HG02623 (cell line): ENCODE data around the gene UBALD2.

ENCODE experiments used
- ATAC-seq: cut with Tn5 transposase; IDR thresholded peaks from one replicate; pipeline ENCODE4 v1.9.1; 2021; ENCODE audit warnings: moderate library complexity; ENCODE audit not compliant: unreplicated experiment

Gene UBALD2

DNA sequence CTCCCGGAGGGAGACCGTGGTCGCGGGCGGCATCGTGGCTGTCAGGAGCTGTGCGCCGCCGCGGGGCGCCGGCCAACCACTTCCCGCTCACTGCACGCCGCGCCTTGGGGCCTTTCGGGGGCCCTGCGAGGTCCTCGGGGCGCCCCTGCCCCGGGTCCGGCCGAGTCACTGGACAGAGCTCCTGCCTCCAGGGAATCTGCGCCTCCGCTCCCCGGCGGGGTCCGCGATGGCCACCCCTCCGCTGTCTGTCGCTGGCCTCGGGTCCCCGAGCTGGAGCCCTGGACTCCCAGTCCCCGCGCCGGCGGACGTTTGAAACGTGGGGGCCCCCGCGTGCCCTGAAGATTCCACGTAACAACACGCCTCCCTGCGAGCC, 42.8 kb downstream of the UBALD2 start, which contains the start of gene QRICH2:
TSS of gene QRICH2 (minus strand) at position 311 of the 373 bp plus-strand sequence. CDS start at position 33, 278 bp downstream.
- ATAC-seq, result no peak

DNA sequence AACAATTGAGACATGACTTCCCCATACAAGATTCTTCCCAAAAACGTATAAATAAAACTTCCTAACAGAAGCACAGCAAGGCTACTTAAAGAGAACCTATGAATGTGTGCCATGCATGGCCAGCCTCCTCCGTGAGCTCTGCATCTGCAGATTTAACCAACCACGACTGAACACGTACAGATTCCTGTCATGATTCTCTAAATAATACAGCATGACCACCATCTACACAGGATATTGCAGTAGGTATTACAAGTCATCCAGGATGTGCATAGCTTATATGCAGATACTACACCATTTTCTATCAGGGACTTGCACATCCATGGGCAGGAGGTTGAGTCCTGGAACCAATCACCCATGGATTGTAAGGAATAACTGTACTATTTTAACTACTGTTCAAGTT, 44.3 kb downstream of the UBALD2 start:
- ATAC-seq, result no peak

DNA sequence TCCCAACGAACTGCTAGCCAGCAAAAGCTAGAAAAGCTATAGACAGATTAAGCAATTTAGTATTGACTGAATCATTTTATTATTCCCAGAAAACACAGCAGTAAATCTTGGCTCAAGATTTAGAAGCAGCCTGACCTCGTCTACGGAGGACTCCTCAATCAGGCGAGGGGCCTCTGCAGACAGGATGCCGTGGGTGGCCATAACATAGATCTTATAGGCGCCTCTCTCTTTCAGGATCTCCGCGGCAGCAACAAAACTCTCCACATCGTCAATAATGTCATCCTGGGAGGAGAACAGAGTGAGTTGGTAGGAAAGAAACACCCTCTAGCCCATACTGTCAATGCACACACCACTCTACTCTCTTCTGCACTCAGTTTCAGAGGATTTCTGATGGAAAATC, 47.6 kb downstream of the UBALD2 start:
- ATAC-seq, result no peak

DNA sequence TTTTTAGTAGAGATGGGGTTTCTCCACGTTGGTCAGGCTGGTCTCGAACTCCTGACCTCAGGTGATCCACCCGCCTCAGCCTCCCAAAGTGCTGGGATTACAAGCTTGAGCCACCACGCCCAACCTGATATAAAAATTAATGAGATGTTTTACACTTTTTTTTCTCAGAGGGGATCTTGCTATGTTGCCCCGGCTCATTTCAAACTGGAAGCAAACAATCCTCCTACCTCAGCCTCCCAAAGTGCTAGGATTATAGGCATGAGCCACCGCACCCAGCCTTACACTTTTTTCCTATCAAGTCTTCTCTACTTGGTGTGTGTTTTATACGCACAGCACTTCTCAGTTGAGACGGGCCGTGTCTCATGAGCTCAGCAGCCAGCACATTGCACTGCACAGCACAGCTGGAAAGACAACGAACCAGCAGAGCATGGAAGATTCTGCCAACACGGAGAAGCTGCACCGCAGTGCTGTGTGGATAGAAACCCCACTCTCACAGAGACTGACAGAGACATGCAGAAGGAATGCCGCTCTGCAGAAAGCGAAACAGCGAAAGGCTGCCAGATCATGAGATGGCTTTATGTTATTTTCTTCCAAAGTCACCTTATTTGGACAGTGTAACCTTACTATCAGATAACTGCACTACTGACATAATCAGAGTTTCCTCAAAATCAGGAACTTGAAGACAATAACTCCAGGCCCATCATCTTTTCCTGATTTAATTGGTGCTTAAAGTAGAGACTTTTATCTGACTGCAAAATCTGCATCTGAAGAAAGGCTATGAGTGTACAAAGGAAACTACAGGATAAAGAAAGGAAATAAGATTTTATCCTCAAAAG, 49.5 kb downstream of the UBALD2 start:
- ATAC-seq, result no peak

DNA sequence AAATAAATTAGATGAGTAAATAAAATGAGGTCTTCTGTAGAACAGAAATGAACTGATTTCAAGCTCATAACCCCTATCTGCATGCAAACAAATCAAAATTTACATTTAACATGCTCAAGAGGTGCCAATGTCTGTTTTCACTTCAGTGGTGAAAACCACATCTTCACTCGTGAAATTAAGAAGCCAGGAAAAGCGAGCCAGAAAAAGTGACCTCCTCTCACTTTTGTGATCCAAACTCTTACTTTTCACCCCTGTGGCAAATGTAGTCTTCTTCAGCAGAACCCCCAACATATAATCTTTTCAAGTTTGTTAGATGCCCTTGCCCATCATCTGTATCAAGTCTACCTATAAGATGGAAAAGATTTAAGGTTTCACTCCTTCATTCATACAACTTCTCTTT, 52.4 kb downstream of the UBALD2 start:
- ATAC-seq, result no peak

DNA sequence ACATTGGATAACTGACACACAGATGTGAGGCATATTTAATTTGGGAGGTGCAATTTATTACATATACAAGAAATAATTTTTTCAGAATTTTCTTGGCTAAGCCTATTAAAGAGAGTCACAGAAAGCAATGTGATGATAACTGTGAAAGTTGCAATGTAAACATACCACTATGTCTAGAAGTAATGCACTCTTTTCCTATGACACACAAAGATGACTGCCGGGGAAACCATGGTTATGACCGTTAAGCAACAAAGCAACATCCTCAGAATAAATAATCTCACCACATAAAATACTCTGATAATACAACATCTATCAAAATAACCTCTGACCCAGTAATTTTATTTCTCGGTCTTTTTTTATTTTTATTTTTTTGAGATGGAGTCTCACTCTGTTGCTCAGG, 53.4 kb downstream of the UBALD2 start:
- no peak for ATAC-seq
